HEK293 (cell line): ENCODE measurements around the gene CXCL14.

ENCODE experiments used
- CTCF ChIA-PET: fragments of 350-600 bp; formaldehyde crosslinking; extraction: SDS; loops from one replicate; lab custom pipeline; 2021; ENCODE audit warnings: antibody characterized with exemption; lab: Yijun Ruan, JAX
- POLR2A ChIA-PET: fragments of 300-600 bp; formaldehyde crosslinking; extraction: SDS; loops from one replicate; lab custom pipeline; 2020; ENCODE audit warnings: antibody characterized with exemption, inconsistent platforms; lab: Yijun Ruan, JAX
- H3K27ac ChIP-seq: fragments of 200-500 bp; sonication (Bioruptor generic); 2 replicates; pipeline ENCODE4 v1.5.1; 2014; ENCODE audit warnings: low read depth, low read length, control low read depth, inconsistent platforms; ENCODE audit errors: extremely low read depth
- H3K36me3 ChIP-seq, 2 experiments: fragments of 200-500 bp in 1 of 2; sonication (Bioruptor generic) in 1 of 2; 1 replicate in 1 of 2; 2 replicates in 1 of 2; pipeline ENCODE4 v1.5.1; 2014 to 2017; ENCODE audit warnings: inconsistent platforms in 2 of 2, low read length in 2 of 2; ENCODE audit not compliant: control insufficient read depth in 2 of 2, insufficient read depth in 1 of 2
- H3K4me1 ChIP-seq: fragments of 200-500 bp; sonication (Bioruptor generic); 2 replicates; pipeline ENCODE4 v1.5.1; 2014; ENCODE audit warnings: mild to moderate bottlenecking, low read length, inconsistent platforms; ENCODE audit not compliant: control insufficient read depth, insufficient read depth
- H3K4me3 ChIP-seq: 2 replicates; pipeline ENCODE4 v1.5.1; 2011; ENCODE audit warnings: low read depth, mild to moderate bottlenecking, control low read depth, low read length, moderate library complexity
- H3K9me3 ChIP-seq: fragments of 200-500 bp; sonication (Bioruptor generic); 2 replicates; pipeline ENCODE4 v1.5.1; 2014; ENCODE audit warnings: low read depth, low read length, inconsistent platforms; ENCODE audit not compliant: control insufficient read depth, insufficient read depth
- AEBP2 ChIP-seq: fragments of 450-650 bp; formaldehyde crosslinking; IDR thresholded peaks from 2 replicates; pipeline ENCODE4 v1.5.1; 2016; ENCODE audit warnings: missing biosample characterization, missing genetic modification characterization, borderline replicate concordance
- EGR2 ChIP-seq: fragments of 450-650 bp; formaldehyde crosslinking; IDR thresholded peaks from 2 replicates; pipeline ENCODE4 v1.5.1; 2016; ENCODE audit warnings: low read depth, missing biosample characterization, missing genetic modification characterization
- FEZF1 ChIP-seq: fragments of 450-650 bp; formaldehyde crosslinking; IDR thresholded peaks from 2 replicates; pipeline ENCODE4 v1.5.1; 2016; ENCODE audit warnings: missing biosample characterization, missing genetic modification characterization
- GLIS2 ChIP-seq: fragments of 450-650 bp; formaldehyde crosslinking; IDR thresholded peaks from 2 replicates; pipeline ENCODE4 v1.5.1; 2016; ENCODE audit warnings: missing biosample characterization, missing genetic modification characterization
- IKZF3 ChIP-seq: fragments of 450-650 bp; IDR thresholded peaks from 2 replicates; pipeline ENCODE4 v1.5.0; 2018; ENCODE audit warnings: missing biosample characterization, mild to moderate bottlenecking, missing genetic modification characterization, moderate library complexity
- PATZ1 ChIP-seq: fragments of 450-650 bp; formaldehyde crosslinking; IDR thresholded peaks from 2 replicates; pipeline ENCODE4 v1.5.1; 2016; ENCODE audit warnings: missing biosample characterization, missing genetic modification characterization
- PRDM4 ChIP-seq: fragments of 450-650 bp; formaldehyde crosslinking; IDR thresholded peaks from 2 replicates; pipeline ENCODE4 v1.5.1; 2017; ENCODE audit warnings: missing biosample characterization, missing genetic modification characterization
- SCRT2 ChIP-seq: fragments of 450-650 bp; formaldehyde crosslinking; IDR thresholded peaks from 2 replicates; pipeline ENCODE4 v1.5.1; 2016; ENCODE audit warnings: missing biosample characterization, missing genetic modification characterization
- ZNF132 ChIP-seq: fragments of 450-650 bp; formaldehyde crosslinking; IDR thresholded peaks from 2 replicates; pipeline ENCODE4 v1.5.1; 2017; ENCODE audit warnings: missing biosample characterization, missing genetic modification characterization, borderline replicate concordance
- ZNF174 ChIP-seq: fragments of 450-650 bp; formaldehyde crosslinking; IDR thresholded peaks from 2 replicates; pipeline ENCODE4 v1.5.0; 2017; ENCODE audit warnings: missing biosample characterization, mild to moderate bottlenecking, missing genetic modification characterization
- ZNF24 ChIP-seq: fragments of 450-650 bp; formaldehyde crosslinking; IDR thresholded peaks from 2 replicates; pipeline ENCODE4 v1.5.1; 2016; ENCODE audit warnings: missing biosample characterization, missing genetic modification characterization
- ZNF248 ChIP-seq: fragments of 450-650 bp; formaldehyde crosslinking; IDR thresholded peaks from 2 replicates; pipeline ENCODE4 v1.5.1; 2017; ENCODE audit warnings: missing biosample characterization, missing genetic modification characterization
- ZNF335 ChIP-seq: fragments of 450-650 bp; formaldehyde crosslinking; conservative IDR thresholded peaks from 2 replicates; pipeline ENCODE4 v1.5.1; 2016; ENCODE audit warnings: missing biosample characterization, missing genetic modification characterization
- ZNF423 ChIP-seq: fragments of 450-650 bp; formaldehyde crosslinking; IDR thresholded peaks from 2 replicates; pipeline ENCODE4 v1.5.1; 2016; ENCODE audit warnings: missing biosample characterization, missing genetic modification characterization
- ZNF555 ChIP-seq: fragments of 450-650 bp; formaldehyde crosslinking; conservative IDR thresholded peaks from 2 replicates; pipeline ENCODE4 v1.5.1; 2017; ENCODE audit warnings: missing biosample characterization, mild to moderate bottlenecking, missing genetic modification characterization, inconsistent platforms
- ZNF624 ChIP-seq: fragments of 450-650 bp; formaldehyde crosslinking; IDR thresholded peaks from 2 replicates; pipeline ENCODE4 v1.5.1; 2017; ENCODE audit warnings: missing biosample characterization, missing genetic modification characterization

The CXCL14 gene

GRCh38 chr5:135593886-135594285, 15.1 kb upstream of the CXCL14 start:
- CTCF ChIA-PET, result interaction anchor here (0.7 to 3.9 kb wide), 3 partner anchors 28 to 62 kb away, joined by 3 to 33 read pairs (median 3); no protein-coding TSS in a partner anchor
- TF ChIP-seq SCRT2 (tag by site-specific recombination), result no peak
- no peak for TF ChIP-seq ZNF624
- no peak for TF ChIP-seq ZNF423 (tag by site-specific recombination)
- no peak for TF ChIP-seq PATZ1 (tag by site-specific recombination)
- TF ChIP-seq PRDM4 (tag by site-specific recombination), result no peak
- no peak for TF ChIP-seq EGR2 (tag by site-specific recombination)
- TF ChIP-seq ZNF555 (tag by site-specific recombination), result no peak
- TF ChIP-seq AEBP2 (tag by site-specific recombination), result no peak
- H3K4me1 ChIP-seq, result no peaks in the 10 kb centered on the region

GRCh38 chr5:135593141-135593540, 14.3 kb upstream of the CXCL14 start:
- Histone ChIP-seq H3K27ac (no peak overlapping the region), H3K36me3 (no peaks in the 10 kb centered on the region), H3K4me1 (no peaks in the 10 kb centered on the region), H3K4me3 (no peak overlapping the region), H3K9me3 (no peaks in the 10 kb centered on the region)
- no peak for TF ChIP-seq ZNF335 (tag by site-specific recombination)
- no peak for TF ChIP-seq IKZF3 (tag by site-specific recombination)
- no peak for TF ChIP-seq ZNF132
- no peak for TF ChIP-seq ZNF248
- TF ChIP-seq FEZF1 (tag by site-specific recombination), result no peak
- no peak for TF ChIP-seq GLIS2 (tag by site-specific recombination)
- TF ChIP-seq ZNF174 (tag by site-specific recombination), result no peak
- no peak for TF ChIP-seq ZNF24 (tag by site-specific recombination)
- CTCF ChIA-PET, result interaction anchor here (0.6 to 3.9 kb wide), 4 partner anchors 27 to 242 kb away, joined by 3 to 33 read pairs (median 4); no protein-coding TSS in a partner anchor
- POLR2A ChIA-PET, result no interaction called here

More at GRCh38 chr5:135593886-135594285, 15.1 kb upstream of the CXCL14 start:
- Histone ChIP-seq H3K9me3 (no peaks in the 10 kb centered on the region), H3K4me3 (no peak overlapping the region), H3K27ac (no peak overlapping the region), H3K36me3 (no peaks in the 10 kb centered on the region)
- POLR2A ChIA-PET, result no interaction called here
